ENCODE results near the gene MPO. TPM values are rescaled to one million over a fixed set of nuclear protein-coding genes. Genes with fewer than 3 reads are reported as not detected.

Gene MPO
- total RNA-seq, 1 experiment from 2014 or later: not detected

DNA sequence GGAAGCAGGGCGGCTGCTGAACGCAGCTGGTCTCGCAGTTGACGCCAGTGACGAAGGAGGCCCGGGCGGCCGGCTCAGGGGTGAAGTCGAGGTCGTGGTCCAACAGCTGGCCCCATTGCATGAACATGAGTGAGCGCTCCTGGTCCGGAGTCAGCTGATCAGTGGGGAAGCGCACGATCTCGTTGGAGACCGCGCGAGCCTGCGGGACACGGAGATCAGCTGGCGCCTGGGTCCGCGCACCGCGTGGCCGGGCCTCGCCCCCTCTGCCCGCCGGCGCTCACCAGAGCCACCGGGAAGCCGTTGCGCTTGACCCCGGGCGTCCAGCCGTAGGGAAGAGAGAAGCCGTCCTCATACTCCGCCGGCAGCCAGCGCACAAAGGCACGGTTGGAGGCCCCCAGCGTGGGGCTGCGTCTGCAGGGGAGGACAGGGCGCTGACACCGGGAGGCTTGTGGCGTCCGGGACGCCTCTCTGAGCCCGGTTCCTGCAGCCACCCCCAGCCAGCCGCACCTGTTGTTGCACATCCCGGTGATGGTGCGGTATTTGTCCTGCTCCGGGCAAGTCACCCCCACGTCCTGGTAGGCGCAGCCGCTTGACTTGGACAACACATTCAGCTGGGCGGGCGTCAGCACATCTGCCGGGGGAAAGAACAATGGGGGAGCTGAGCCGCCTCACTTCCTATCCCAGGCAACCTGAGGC lies 1.6 kb downstream of the MPO start:
- Histone ChIP-seq H3K9me2 (replicated peaks; ENCODE audit: insufficient read depth, low read length) (no peaks in the 10 kb centered on the region), H3K79me2 (ENCODE audit: low read length) (no peaks in the 10 kb centered on the region), H3K36me3 (ENCODE audit: insufficient read depth, low read length) (no peaks in the 10 kb centered on the region), H3K27ac (ENCODE audit: low read length) (no peak overlapping the region), H2AFZ (ENCODE audit: low read length) (no peak overlapping the region), H3K4me3 (ENCODE audit: low read length) (no peak overlapping the region), H4K20me1 (ENCODE audit: insufficient read depth, low read depth, low read length) (no peaks in the 10 kb centered on the region), H3K9me3 (ENCODE audit: low read length) (no peaks in the 10 kb centered on the region), H3K4me1 (ENCODE audit: low read length) (no peaks in the 10 kb centered on the region), H3K4me2 (ENCODE audit: low read depth, low read length, poor library complexity, severe bottlenecking) (no peak overlapping the region), H3K9ac (ENCODE audit: low read length) (no peak overlapping the region), H3K27me3 (ENCODE audit: low read length) (no peaks in the 10 kb centered on the region)
- no peak for DNase-seq

DNA sequence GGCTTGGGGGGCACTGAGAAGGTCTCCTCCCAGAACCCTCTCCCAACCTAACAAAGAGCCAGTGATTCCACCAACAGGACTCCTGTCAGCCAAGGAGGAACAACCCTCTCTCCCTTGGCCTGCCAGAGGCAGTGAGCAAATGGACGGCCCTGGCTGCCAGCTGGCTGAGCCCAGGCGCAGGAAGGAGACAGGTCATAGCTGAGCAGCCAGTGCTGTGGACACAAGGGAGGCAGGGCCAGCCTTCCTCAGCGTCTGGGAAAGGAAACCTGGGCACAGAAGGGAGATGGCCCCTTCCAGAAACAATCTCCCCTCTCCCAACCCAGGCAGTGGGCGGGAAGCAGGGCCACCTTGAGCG lies 2.1 kb downstream of the MPO start:
- Histone ChIP-seq H3K4me3 (ENCODE audit: low read length) (no peak overlapping the region), H3K9ac (ENCODE audit: low read length) (no peak overlapping the region), H2AFZ (ENCODE audit: low read length) (no peak overlapping the region), H3K9me3 (ENCODE audit: low read length) (no peaks in the 10 kb centered on the region), H3K4me2 (ENCODE audit: low read depth, low read length, poor library complexity, severe bottlenecking) (no peak overlapping the region), H4K20me1 (ENCODE audit: insufficient read depth, low read depth, low read length) (no peaks in the 10 kb centered on the region), H3K27me3 (ENCODE audit: low read length) (no peaks in the 10 kb centered on the region), H3K27ac (ENCODE audit: low read length) (no peak overlapping the region), H3K4me1 (ENCODE audit: low read length) (no peaks in the 10 kb centered on the region), H3K9me2 (replicated peaks; ENCODE audit: insufficient read depth, low read length) (no peaks in the 10 kb centered on the region), H3K36me3 (ENCODE audit: insufficient read depth, low read length) (no peaks in the 10 kb centered on the region), H3K79me2 (ENCODE audit: low read length) (no peaks in the 10 kb centered on the region)
- no peak for DNase-seq

DNA sequence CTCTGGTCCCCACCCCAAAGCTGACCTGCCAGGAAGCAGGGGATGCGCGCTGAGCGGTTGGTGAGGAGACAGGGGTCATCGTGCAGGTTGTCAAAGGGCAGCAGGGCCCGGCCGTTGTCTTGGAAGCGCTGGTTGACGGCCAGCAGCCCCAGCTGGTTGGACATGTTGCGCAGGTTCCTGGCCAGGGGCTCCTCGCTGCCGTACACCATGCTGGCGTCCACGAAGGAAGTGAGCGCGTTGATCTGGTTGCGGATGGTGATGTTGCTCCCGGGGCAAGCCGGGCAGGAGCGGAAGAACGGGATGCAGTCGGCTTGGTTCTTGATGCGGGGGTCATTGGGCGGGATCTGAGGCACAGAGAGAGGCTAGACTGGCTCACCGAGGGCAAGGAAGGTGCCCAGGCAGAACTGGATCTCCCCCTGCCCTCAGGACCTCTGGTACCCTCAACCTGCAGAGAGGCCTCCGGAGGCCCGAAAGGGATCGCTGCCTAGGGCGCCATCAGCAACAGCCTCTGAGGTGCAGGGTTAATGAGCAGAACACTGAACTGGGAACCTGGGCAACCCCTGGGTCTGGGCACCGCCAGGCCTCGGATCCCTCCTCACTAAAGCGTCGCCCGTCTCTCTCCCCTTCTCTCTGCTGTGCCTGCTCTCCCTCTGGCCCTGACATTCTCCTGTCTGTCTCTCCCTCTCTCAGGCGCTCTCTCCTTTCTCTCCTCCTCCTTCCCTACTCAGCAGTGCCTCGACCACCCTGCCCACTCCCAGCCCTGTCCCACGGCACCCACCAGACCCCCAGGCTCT lies 2.7 kb downstream of the MPO start:
- H3K79me2 ChIP-seq (ENCODE audit: low read length): no peaks in the 10 kb centered on the region
- no peaks in the 10 kb centered on the region for H3K9me3 ChIP-seq (ENCODE audit: low read length)
- no peak overlapping the region for H3K4me3 ChIP-seq (ENCODE audit: low read length)
- H3K9ac ChIP-seq (ENCODE audit: low read length): no peak overlapping the region
- no peaks in the 10 kb centered on the region for H3K9me2 ChIP-seq (replicated peaks; ENCODE audit: insufficient read depth, low read length)
- no peak overlapping the region for H2AFZ ChIP-seq (ENCODE audit: low read length)
- no peak overlapping the region for H3K27ac ChIP-seq (ENCODE audit: low read length)
- H3K27me3 ChIP-seq (ENCODE audit: low read length): no peaks in the 10 kb centered on the region
- no peaks in the 10 kb centered on the region for H3K36me3 ChIP-seq (ENCODE audit: insufficient read depth, low read length)
- H3K4me2 ChIP-seq (ENCODE audit: low read depth, low read length, poor library complexity, severe bottlenecking): no peak overlapping the region
- no peaks in the 10 kb centered on the region for H4K20me1 ChIP-seq (ENCODE audit: insufficient read depth, low read depth, low read length)
- no peaks in the 10 kb centered on the region for H3K4me1 ChIP-seq (ENCODE audit: low read length)
- no peak for DNase-seq

DNA sequence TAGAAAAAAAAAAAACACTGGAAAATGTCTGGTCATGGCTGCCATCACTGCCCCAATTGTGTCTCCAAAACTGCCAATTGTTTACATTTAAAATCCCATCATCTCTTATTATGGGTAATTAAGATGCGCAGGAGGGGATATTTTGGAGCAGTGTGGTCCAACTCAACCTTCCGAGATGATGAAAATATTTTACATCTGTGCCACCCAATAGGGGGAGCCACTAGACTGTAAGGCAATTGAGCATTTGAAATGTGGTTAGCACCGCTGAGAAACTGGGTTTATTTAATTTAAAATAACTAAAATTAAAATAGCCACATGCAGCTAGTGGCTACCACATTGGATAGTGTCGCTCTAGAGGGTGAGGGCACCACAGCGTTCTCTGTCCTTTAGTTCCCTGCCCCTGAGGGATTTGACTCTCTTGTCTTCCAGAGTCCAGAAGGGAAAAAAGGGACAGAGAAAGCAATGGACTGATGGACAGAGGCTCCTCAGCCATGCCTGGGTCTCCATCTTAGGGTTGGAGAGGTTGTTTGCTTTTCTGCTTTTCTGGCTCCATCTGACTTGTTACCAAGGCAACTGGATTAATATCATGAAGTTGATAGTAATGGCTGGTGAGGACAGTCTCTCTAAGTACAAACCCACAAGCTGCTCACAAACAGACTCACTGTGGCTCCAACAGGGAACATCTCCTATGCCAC lies 3.5 kb downstream of the MPO start:
- no peak overlapping the region for H3K4me2 ChIP-seq (ENCODE audit: low read depth, low read length, poor library complexity, severe bottlenecking)
- H3K27me3 ChIP-seq (ENCODE audit: low read length): no peaks in the 10 kb centered on the region
- no peaks in the 10 kb centered on the region for H3K79me2 ChIP-seq (ENCODE audit: low read length)
- H3K36me3 ChIP-seq (ENCODE audit: insufficient read depth, low read length): no peaks in the 10 kb centered on the region
- H3K9me2 ChIP-seq (replicated peaks; ENCODE audit: insufficient read depth, low read length): no peaks in the 10 kb centered on the region
- no peak overlapping the region for H3K27ac ChIP-seq (ENCODE audit: low read length)
- no peaks in the 10 kb centered on the region for H3K4me1 ChIP-seq (ENCODE audit: low read length)
- H4K20me1 ChIP-seq (ENCODE audit: insufficient read depth, low read depth, low read length): no peaks in the 10 kb centered on the region
- no peak overlapping the region for H3K4me3 ChIP-seq (ENCODE audit: low read length)
- DNase-seq: peak; percentile 78
- H2AFZ ChIP-seq (ENCODE audit: low read length): no peak overlapping the region
- no peaks in the 10 kb centered on the region for H3K9me3 ChIP-seq (ENCODE audit: low read length)
- H3K9ac ChIP-seq (ENCODE audit: low read length): no peak overlapping the region

DNA sequence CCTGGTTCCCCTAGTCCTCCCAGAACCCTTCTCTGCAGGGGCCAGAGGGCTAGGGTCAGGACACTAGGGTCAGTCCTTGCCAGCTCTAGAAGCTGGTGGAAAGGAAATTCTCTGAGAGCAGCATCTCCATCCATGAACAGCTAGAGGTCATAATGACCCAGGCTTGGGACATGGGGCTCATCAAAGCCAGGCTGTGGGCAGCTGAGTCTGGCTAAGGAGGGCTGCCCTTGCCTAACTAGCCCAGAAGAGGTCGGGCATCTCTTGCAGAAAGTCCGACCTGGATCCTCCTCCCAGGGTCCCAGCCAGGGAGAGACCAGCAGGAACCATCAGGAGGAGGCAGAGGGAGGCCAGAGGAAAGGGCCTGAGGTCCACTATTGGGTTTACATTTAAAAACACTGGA lies 4.3 kb downstream of the MPO start:
- Histone ChIP-seq H2AFZ (ENCODE audit: low read length) (no peak overlapping the region), H3K27me3 (ENCODE audit: low read length) (no peaks in the 10 kb centered on the region), H3K27ac (ENCODE audit: low read length) (no peak overlapping the region), H3K9ac (ENCODE audit: low read length) (no peak overlapping the region), H3K9me3 (ENCODE audit: low read length) (no peaks in the 10 kb centered on the region), H3K79me2 (ENCODE audit: low read length) (no peaks in the 10 kb centered on the region), H3K4me1 (ENCODE audit: low read length) (no peaks in the 10 kb centered on the region), H3K4me3 (ENCODE audit: low read length) (no peak overlapping the region), H3K4me2 (ENCODE audit: low read depth, low read length, poor library complexity, severe bottlenecking) (no peak overlapping the region), H4K20me1 (ENCODE audit: insufficient read depth, low read depth, low read length) (no peaks in the 10 kb centered on the region), H3K36me3 (ENCODE audit: insufficient read depth, low read length) (no peaks in the 10 kb centered on the region), H3K9me2 (replicated peaks; ENCODE audit: insufficient read depth, low read length) (no peaks in the 10 kb centered on the region)
- DNase-seq: no peak

DNA sequence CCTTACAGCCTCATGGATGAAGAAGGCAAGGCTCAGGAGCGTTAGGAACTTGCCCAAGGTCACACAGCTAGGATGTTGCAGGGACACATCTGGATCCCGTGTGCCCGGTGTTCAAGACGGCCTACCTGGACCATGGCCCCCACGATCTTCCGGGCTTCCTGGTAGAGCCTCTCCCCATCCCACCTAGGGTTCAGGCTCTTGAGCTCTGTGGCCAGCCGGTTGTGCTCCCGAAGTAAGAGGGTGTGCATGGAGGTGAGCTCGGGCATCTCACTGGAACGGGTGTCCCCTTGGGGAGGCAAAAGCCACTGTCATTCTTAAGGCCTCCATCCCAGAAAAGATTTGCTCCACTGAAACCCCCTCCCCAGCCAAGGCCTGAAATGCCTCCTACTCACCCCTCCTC lies 5.3 kb downstream of the MPO start:
- Histone ChIP-seq H3K36me3 (ENCODE audit: insufficient read depth, low read length) (no peaks in the 10 kb centered on the region), H3K4me2 (ENCODE audit: low read depth, low read length, poor library complexity, severe bottlenecking) (no peak overlapping the region), H2AFZ (ENCODE audit: low read length) (no peak overlapping the region), H3K79me2 (ENCODE audit: low read length) (no peaks in the 10 kb centered on the region), H3K9me2 (replicated peaks; ENCODE audit: insufficient read depth, low read length) (no peaks in the 10 kb centered on the region), H4K20me1 (ENCODE audit: insufficient read depth, low read depth, low read length) (no peaks in the 10 kb centered on the region), H3K4me3 (ENCODE audit: low read length) (no peak overlapping the region), H3K9ac (ENCODE audit: low read length) (no peak overlapping the region), H3K27ac (ENCODE audit: low read length) (no peak overlapping the region), H3K4me1 (ENCODE audit: low read length) (no peaks in the 10 kb centered on the region), H3K9me3 (ENCODE audit: low read length) (no peaks in the 10 kb centered on the region), H3K27me3 (ENCODE audit: low read length) (no peaks in the 10 kb centered on the region)
- DNase-seq: no peak

DNA sequence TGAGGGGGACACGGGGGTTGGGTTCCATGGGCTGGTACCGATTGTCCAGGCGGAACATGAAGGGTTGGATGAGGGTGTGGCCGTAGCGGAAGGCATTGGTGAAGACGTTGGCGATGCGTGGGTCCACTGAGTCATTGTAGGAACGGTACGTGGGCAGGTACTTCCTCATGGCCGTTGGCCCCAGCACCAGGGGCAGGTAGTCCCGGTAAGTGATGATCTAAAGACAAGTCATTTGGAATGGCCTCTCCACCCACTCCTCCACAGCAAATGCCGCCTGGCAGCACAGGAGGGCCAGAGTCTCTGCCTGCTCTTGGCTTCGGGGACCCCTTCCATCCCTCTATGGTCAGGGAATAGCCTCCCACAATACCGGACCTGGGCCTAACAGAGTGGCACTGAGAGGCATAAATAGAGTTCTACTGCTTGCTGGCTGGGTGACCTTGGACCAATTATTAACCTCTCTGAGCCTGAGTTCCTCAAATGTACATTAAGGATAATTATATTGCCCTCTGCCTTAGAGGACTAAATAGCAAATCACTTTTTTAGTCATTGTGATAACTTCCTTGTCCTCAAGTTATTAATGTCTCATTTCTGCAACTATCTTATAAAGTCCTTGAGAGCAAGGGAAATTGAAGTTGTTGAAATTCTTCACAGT lies 7.2 kb downstream of the MPO start:
- H3K9ac ChIP-seq (ENCODE audit: low read length): no peak overlapping the region
- no peak overlapping the region for H3K4me2 ChIP-seq (ENCODE audit: low read depth, low read length, poor library complexity, severe bottlenecking)
- no peaks in the 10 kb centered on the region for H3K36me3 ChIP-seq (ENCODE audit: insufficient read depth, low read length)
- H3K9me3 ChIP-seq (ENCODE audit: low read length): no peaks in the 10 kb centered on the region
- H4K20me1 ChIP-seq (ENCODE audit: insufficient read depth, low read depth, low read length): no peaks in the 10 kb centered on the region
- H3K4me3 ChIP-seq (ENCODE audit: low read length): no peak overlapping the region
- no peaks in the 10 kb centered on the region for H3K4me1 ChIP-seq (ENCODE audit: low read length)
- no peak overlapping the region for H2AFZ ChIP-seq (ENCODE audit: low read length)
- H3K9me2 ChIP-seq (replicated peaks; ENCODE audit: insufficient read depth, low read length): no peaks in the 10 kb centered on the region
- DNase-seq: no peak
- H3K27me3 ChIP-seq (ENCODE audit: low read length): no peaks in the 10 kb centered on the region
- H3K79me2 ChIP-seq (ENCODE audit: low read length): no peaks in the 10 kb centered on the region
- no peak overlapping the region for H3K27ac ChIP-seq (ENCODE audit: low read length)
